ENCODE results near the gene RPS6KA5.

The RPS6KA5 gene

GRCh38 chr14:91019673-91020072, 40.8 kb downstream of the RPS6KA5 start:
- no peak for DNase-seq (ENCODE audit: low read depth)
- TF ChIP-seq CTCF (IDR thresholded peaks at IDR 0.05; ENCODE audit: insufficient read depth, low read depth, low read length, missing control alignments): no peak
- H3K4me3 ChIP-seq (ENCODE audit: low read depth, low read length): no peak overlapping the region

- no peak for TF ChIP-seq CTCF (IDR thresholded peaks at IDR 0.05; ENCODE audit: insufficient read depth, low read depth, low read length, missing control alignments)
Measured at GRCh38 chr14:91018481-91018880, 42.0 kb downstream of the RPS6KA5 start.

DNA sequence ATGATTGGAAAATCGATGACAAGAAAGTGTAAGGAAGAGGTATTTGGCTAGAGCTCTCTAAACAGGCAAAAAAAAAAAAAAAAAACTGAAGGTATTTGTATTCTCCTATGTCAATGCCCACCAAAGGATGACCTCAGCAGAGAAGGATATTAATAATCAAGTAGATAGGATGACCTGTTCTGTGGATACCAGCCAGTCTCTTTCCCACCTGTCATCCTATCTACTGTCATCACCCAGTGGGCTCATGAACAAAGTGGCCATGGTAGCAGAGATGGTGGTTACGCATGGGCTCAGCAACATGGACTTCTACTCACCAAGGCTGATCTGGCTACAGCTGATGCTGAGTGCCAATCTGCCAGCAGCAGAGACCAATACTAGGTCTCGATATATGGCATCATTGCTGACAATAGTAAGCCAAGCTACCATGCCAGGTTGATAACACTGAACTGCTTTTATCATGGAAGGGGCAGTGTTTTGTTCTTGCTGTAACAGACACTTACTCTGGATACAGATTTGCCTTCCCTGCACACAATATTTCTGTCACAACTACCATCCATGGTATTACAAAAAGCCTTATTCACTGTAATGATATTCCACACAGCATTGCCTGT, 43.5 kb downstream of the RPS6KA5 start:
- DNase-seq (ENCODE audit: low read depth): no peak
- no peak overlapping the region for H3K4me3 ChIP-seq (ENCODE audit: low read depth, low read length)
- TF ChIP-seq CTCF (IDR thresholded peaks at IDR 0.05; ENCODE audit: insufficient read depth, low read depth, low read length, missing control alignments): no peak

More at GRCh38 chr14:91018481-91018880, 42.0 kb downstream of the RPS6KA5 start:
- DNase-seq (ENCODE audit: low read depth): no peak
- H3K4me3 ChIP-seq (ENCODE audit: low read depth, low read length): no peak overlapping the region

GRCh38 chr14:91015435-91015834, 45.0 kb downstream of the RPS6KA5 start:
- DNase-seq (ENCODE audit: low read depth): no peak
- TF ChIP-seq CTCF (IDR thresholded peaks at IDR 0.05; ENCODE audit: insufficient read depth, low read depth, low read length, missing control alignments): no peak

DNA sequence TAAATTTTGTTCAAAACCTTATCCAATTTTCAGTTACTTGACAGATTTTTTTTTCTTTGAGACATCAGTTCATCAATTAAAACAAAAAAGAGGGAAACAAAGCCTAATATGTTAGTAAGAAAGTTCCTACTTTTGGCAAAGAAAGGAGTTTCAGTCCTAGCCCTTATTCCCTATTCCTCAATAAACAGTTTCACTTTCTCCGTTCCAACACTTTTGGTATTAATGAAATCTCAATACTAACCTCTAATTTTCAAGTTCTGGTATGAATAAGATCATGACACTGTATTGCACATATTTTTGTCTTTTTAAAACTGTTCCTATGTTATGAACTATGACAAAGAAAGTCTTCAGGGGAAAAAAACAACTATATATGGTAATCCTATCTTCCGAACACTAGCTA, 48.4 kb downstream of the RPS6KA5 start:
- no peak for DNase-seq (ENCODE audit: low read depth)
- H3K4me3 ChIP-seq (ENCODE audit: low read depth, low read length): no peak overlapping the region
- no peak for TF ChIP-seq CTCF (IDR thresholded peaks at IDR 0.05; ENCODE audit: insufficient read depth, low read depth, low read length, missing control alignments)

More at GRCh38 chr14:91015435-91015834, 45.0 kb downstream of the RPS6KA5 start:
- H3K4me3 ChIP-seq (ENCODE audit: low read depth, low read length): no peak overlapping the region

GRCh38 chr14:91010153-91010533, 50.3 kb downstream of the RPS6KA5 start:
- no peak for TF ChIP-seq CTCF (IDR thresholded peaks at IDR 0.05; ENCODE audit: insufficient read depth, low read depth, low read length, missing control alignments)
- DNase-seq (ENCODE audit: low read depth): no peak
- no peak overlapping the region for H3K4me3 ChIP-seq (ENCODE audit: low read depth, low read length)
